ENCODE data around the gene KRTAP19-7. TPM values are rescaled to one million over a fixed set of nuclear protein-coding genes. Genes with fewer than 3 reads are reported as not detected.

KRTAP19-7 gene
- total RNA-seq, 1 donor from 2014 or later = not detected

GRCh38 chr21:30590297-30590696 is 29.2 kb upstream of the KRTAP19-7 start, which contains the start of gene KRTAP22-2:
KRTAP22-2 (minus strand) TSS chr21:30590397.
- intact Hi-C loops (cut with micrococcal nuclease) = no loop called here
- H3K4me1 Mint-ChIP-seq = no peaks in the 10 kb centered on the region
- ATAC-seq (ENCODE audit: low read depth) (no peak), DNase-seq (no peak)
- no peaks in the 10 kb centered on the region for H3K36me3 Mint-ChIP-seq (ENCODE audit: low read depth)
- H3K9me3 Mint-ChIP-seq = peaks cover 5% of the 10 kb centered on the region
- TF ChIP-seq CTCF (IDR thresholded peaks at IDR 0.05) = no peak
- CTCF ChIA-PET = no interaction called here
- POLR2A ChIA-PET = no interaction called here
- H3K27ac Mint-ChIP-seq = no peak within 1 kb of the TSS
- H3K27me3 Mint-ChIP-seq = no peaks in the 10 kb centered on the region
- H3K4me3 Mint-ChIP-seq = no peak within 1 kb of the TSS

GRCh38 chr21:30582870-30583269 is 21.8 kb upstream of the KRTAP19-7 start:
- TF ChIP-seq CTCF (IDR thresholded peaks at IDR 0.05) = no peak
- no peaks in the 10 kb centered on the region for H3K4me1 Mint-ChIP-seq
- H3K27ac Mint-ChIP-seq = no peak overlapping the region
- H3K36me3 Mint-ChIP-seq (ENCODE audit: low read depth) = no peaks in the 10 kb centered on the region
- no peak overlapping the region for H3K4me3 Mint-ChIP-seq
- intact Hi-C loops (cut with micrococcal nuclease) = no loop called here
- CTCF ChIA-PET = no interaction called here
- POLR2A ChIA-PET = no interaction called here
- ATAC-seq (ENCODE audit: low read depth) = no peak
- H3K27me3 Mint-ChIP-seq = no peaks in the 10 kb centered on the region
- DNase-seq = no peak
- peaks cover 8% of the 10 kb centered on the region for H3K9me3 Mint-ChIP-seq

- CTCF ChIA-PET = no interaction called here
- Mint-ChIP-seq H3K27ac (no peak overlapping the region), H3K36me3 (ENCODE audit: low read depth) (no peaks in the 10 kb centered on the region), H3K27me3 (no peaks in the 10 kb centered on the region), H3K4me3 (no peak overlapping the region), H3K4me1 (no peaks in the 10 kb centered on the region), H3K9me3 (peaks cover 5% of the 10 kb centered on the region)
- no peak for TF ChIP-seq CTCF (IDR thresholded peaks at IDR 0.05)
- intact Hi-C loops (cut with micrococcal nuclease) = no loop called here
- POLR2A ChIA-PET = no interaction called here
- no peak for ATAC-seq (ENCODE audit: low read depth)
- no peak for DNase-seq
These were observed 19.0 kb upstream of the KRTAP19-7 start for GRCh38 chr21:30580132-30580531.

- no peaks in the 10 kb centered on the region for H3K4me1 Mint-ChIP-seq
- no peak overlapping the region for H3K27ac Mint-ChIP-seq
- DNase-seq (no peak), ATAC-seq (ENCODE audit: low read depth) (no peak)
- H3K27me3 Mint-ChIP-seq = no peaks in the 10 kb centered on the region
- intact Hi-C loops (cut with micrococcal nuclease) = no loop called here
- TF ChIP-seq CTCF (IDR thresholded peaks at IDR 0.05) = no peak
- CTCF ChIA-PET = no interaction called here
- H3K36me3 Mint-ChIP-seq (ENCODE audit: low read depth) = no peaks in the 10 kb centered on the region
- peaks cover under 1% of the 10 kb centered on the region for H3K9me3 Mint-ChIP-seq
- H3K4me3 Mint-ChIP-seq = no peak overlapping the region
- POLR2A ChIA-PET = no interaction called here
These were observed 18.2 kb upstream of the KRTAP19-7 start for GRCh38 chr21:30579346-30579745.

GRCh38 chr21:30577766-30578165 is 16.7 kb upstream of the KRTAP19-7 start:
- H3K4me1 Mint-ChIP-seq = no peaks in the 10 kb centered on the region
- H3K9me3 Mint-ChIP-seq = peaks cover 3% of the 10 kb centered on the region
- ATAC-seq (ENCODE audit: low read depth) (no peak), DNase-seq (no peak)
- ChIA-PET CTCF (no interaction called here), POLR2A (no interaction called here)
- intact Hi-C loops (cut with micrococcal nuclease) = no loop called here
- no peak overlapping the region for H3K4me3 Mint-ChIP-seq
- no peaks in the 10 kb centered on the region for H3K27me3 Mint-ChIP-seq
- H3K27ac Mint-ChIP-seq = no peak overlapping the region
- TF ChIP-seq CTCF (IDR thresholded peaks at IDR 0.05) = no peak
- H3K36me3 Mint-ChIP-seq (ENCODE audit: low read depth) = no peaks in the 10 kb centered on the region
